GM12801 (cell line): ENCODE results near the gene RDX.

Experiments
- TF ChIP-seq, protein P1 (sequence below): IDR thresholded peaks from one replicate; pipeline ENCODE4 v1.5.1; 2011; ENCODE audit warnings: control low read depth; ENCODE audit not compliant: insufficient read length; ENCODE audit errors: extremely low read depth

RDX gene

GRCh38 chr11:110131386-110132123 lies 164.9 kb downstream of the RDX start:
- TF ChIP-seq, protein P1, sequence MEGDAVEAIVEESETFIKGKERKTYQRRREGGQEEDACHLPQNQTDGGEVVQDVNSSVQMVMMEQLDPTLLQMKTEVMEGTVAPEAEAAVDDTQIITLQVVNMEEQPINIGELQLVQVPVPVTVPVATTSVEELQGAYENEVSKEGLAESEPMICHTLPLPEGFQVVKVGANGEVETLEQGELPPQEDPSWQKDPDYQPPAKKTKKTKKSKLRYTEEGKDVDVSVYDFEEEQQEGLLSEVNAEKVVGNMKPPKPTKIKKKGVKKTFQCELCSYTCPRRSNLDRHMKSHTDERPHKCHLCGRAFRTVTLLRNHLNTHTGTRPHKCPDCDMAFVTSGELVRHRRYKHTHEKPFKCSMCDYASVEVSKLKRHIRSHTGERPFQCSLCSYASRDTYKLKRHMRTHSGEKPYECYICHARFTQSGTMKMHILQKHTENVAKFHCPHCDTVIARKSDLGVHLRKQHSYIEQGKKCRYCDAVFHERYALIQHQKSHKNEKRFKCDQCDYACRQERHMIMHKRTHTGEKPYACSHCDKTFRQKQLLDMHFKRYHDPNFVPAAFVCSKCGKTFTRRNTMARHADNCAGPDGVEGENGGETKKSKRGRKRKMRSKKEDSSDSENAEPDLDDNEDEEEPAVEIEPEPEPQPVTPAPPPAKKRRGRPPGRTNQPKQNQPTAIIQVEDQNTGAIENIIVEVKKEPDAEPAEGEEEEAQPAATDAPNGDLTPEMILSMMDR, result no peak

DNA sequence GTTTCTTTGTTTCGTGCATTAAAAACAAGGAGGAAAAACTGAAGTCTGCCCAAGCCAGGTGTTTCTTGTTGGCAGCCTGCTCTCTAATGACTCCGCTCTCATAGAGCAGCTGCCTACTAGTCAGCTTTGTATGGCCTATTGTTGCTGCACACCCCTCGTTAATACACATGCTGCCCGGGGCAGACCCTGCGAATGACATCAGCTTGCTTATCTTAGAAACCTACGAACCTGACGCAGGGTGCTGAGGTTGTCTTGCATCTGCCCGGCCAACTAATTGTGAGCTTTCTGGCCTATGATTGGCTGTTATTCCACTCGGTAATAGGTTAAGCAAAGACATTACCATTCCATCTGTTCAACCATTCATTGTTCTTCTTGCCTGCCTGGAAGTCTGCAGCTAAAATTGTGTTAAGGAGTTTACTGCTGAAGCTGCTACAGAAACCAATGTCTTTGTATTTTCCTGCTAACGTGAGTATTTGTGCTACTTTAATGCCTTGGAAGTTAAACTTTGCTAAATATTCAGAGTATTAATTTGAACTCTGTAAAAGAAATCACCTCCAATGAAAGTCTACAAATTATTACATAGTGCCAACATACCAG lies 165.7 kb downstream of the RDX start:
- TF ChIP-seq, protein P1, result no peak

- TF ChIP-seq, protein P1, result no peak
These were observed 168.3 kb downstream of the RDX start for GRCh38 chr11:110128161-110128560.

DNA sequence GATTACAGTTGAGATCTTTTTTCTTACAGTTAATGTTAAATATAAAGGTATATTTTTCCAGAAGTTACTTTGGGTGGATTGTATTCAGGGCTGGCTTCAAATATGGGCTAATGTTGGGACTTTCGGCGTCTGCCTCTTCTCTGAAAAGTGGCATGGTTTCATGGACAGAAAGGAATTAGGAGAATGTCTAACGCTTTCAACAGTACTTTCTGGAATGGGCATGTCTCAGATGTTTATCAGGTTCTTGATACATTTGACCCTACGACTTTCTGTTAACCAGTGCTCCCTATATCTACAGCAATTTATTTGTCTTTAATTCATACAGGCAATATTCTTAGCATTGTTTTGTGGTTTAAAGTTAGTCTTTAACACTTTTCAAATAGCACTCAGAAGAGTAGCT lies 169.5 kb downstream of the RDX start:
- TF ChIP-seq, protein P1, result no peak

- TF ChIP-seq, protein P1, result no peak
These were observed 170.8 kb downstream of the RDX start for GRCh38 chr11:110125632-110126031.
